ENCODE measurements around the gene CAMK2A. TPM values are rescaled to one million over a fixed set of nuclear protein-coding genes. Genes with fewer than 3 reads are reported as not detected.

CAMK2A gene
- total RNA-seq, 4 donors from 2014 or later, result not detected

- H3K36me3 ChIP-seq, result no peaks in the 10 kb centered on the region
- H3K4me1 ChIP-seq, result peaks cover 0 to 10% of the 10 kb centered on the region in 2 donors
- no peak overlapping the region for H3K27ac ChIP-seq
- no peaks in the 10 kb centered on the region for H3K27me3 ChIP-seq
- WGBS, 2 donors, result 80 to 86% methylated on average over 10 of the region's 10 CpGs
- no peak overlapping the region for H3K4me3 ChIP-seq (replicated peaks in 1 of 3)
- TF ChIP-seq, protein P1, sequence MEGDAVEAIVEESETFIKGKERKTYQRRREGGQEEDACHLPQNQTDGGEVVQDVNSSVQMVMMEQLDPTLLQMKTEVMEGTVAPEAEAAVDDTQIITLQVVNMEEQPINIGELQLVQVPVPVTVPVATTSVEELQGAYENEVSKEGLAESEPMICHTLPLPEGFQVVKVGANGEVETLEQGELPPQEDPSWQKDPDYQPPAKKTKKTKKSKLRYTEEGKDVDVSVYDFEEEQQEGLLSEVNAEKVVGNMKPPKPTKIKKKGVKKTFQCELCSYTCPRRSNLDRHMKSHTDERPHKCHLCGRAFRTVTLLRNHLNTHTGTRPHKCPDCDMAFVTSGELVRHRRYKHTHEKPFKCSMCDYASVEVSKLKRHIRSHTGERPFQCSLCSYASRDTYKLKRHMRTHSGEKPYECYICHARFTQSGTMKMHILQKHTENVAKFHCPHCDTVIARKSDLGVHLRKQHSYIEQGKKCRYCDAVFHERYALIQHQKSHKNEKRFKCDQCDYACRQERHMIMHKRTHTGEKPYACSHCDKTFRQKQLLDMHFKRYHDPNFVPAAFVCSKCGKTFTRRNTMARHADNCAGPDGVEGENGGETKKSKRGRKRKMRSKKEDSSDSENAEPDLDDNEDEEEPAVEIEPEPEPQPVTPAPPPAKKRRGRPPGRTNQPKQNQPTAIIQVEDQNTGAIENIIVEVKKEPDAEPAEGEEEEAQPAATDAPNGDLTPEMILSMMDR (IDR thresholded peaks at IDR 0.05), result no peak
- TF ChIP-seq POLR2A (IDR thresholded peaks at IDR 0.05), result no peak
- intact Hi-C loops (cut with DNase I), result no loop called here
- DNase-seq, result no peak
- H3K9me3 ChIP-seq, result no peaks in the 10 kb centered on the region
Observed at GRCh38 chr5:150298701-150299451, 9.3 kb upstream of the CAMK2A start.

GRCh38 chr5:150297934-150298595, 8.5 kb upstream of the CAMK2A start:
- TF ChIP-seq, protein P1 (IDR thresholded peaks at IDR 0.05), result no peak
- no peak for TF ChIP-seq POLR2A (IDR thresholded peaks at IDR 0.05)
- Histone ChIP-seq H3K27ac (no peak overlapping the region), H3K4me3 (replicated peaks in 1 of 3) (no peak overlapping the region), H3K36me3 (no peaks in the 10 kb centered on the region), H3K4me1 (peaks cover 0 to 10% of the 10 kb centered on the region in 2 donors), H3K9me3 (no peaks in the 10 kb centered on the region), H3K27me3 (no peaks in the 10 kb centered on the region)
- DNase-seq, result no peak
- intact Hi-C loops (cut with DNase I), result no loop called here
- WGBS, 2 donors, result 95 to 98% methylated on average over 24 to 30 of the region's 31 CpGs

- H3K4me3 ChIP-seq (replicated peaks in 1 of 3), result no peak overlapping the region
- no peak overlapping the region for H3K27ac ChIP-seq
- TF ChIP-seq POLR2A (IDR thresholded peaks at IDR 0.05), result no peak
- TF ChIP-seq, protein P1 (IDR thresholded peaks at IDR 0.05), result no peak
- 95 to 96% methylated on average over 19 to 30 of the region's 36 CpGs for WGBS, 2 donors
- DNase-seq, result no peak
- H3K9me3 ChIP-seq, result no peaks in the 10 kb centered on the region
- H3K36me3 ChIP-seq, result no peaks in the 10 kb centered on the region
- intact Hi-C loops (cut with DNase I), result no loop called here
- no peaks in the 10 kb centered on the region for H3K27me3 ChIP-seq
- peaks cover 0 to 5% of the 10 kb centered on the region in 2 donors for H3K4me1 ChIP-seq
Observed at GRCh38 chr5:150297236-150297890, 7.8 kb upstream of the CAMK2A start.

DNA sequence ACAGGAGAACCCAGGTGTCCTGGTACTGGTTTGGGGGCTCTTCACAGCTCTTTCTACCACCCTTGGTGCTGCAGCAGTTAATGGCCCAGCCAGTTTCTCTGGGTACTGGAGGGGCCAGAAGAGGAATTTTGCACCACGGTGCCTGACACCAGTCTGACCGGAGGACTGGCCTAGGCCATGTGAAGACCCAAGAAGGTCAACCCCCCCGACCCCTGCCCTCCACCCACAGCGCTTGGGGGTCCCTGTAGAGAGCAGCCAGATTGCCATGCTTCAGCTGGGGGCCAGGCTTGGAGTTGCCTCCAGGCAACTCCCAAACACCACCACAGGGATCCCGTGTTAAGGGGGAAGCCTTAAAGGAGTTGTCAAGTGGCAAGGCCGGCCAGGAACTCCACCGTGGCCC, 6.9 kb upstream of the CAMK2A start:
- TF ChIP-seq POLR2A (IDR thresholded peaks at IDR 0.05), result no peak
- TF ChIP-seq, protein P1 (IDR thresholded peaks at IDR 0.05), result no peak
- DNase-seq, result no peak
- Histone ChIP-seq H3K4me1 (no peaks in the 10 kb centered on the region), H3K4me3 (replicated peaks in 1 of 3) (no peak overlapping the region), H3K9me3 (no peaks in the 10 kb centered on the region), H3K27me3 (no peaks in the 10 kb centered on the region), H3K36me3 (no peaks in the 10 kb centered on the region), H3K27ac (no peak overlapping the region)
- intact Hi-C loops (cut with DNase I), result no loop called here
- WGBS, 2 donors, result 73 to 87% methylated on average over 2 to 4 of the region's 7 CpGs
